HG02798 (cell line): ENCODE measurements around the gene TTLL5.

Experiments used
- ATAC-seq: cut with Tn5 transposase; IDR thresholded peaks from one replicate; pipeline ENCODE4 v1.9.1; 2021; ENCODE audit warnings: mild to moderate bottlenecking; ENCODE audit not compliant: unreplicated experiment, poor library complexity

TTLL5 gene

GRCh38 chr14:75660630-75661498 lies at the start of gene TTLL5, which contains the start of gene ERG28:
Gene TTLL5 (plus strand): TSS chr14:75661246. CDS start chr14:75663150, 1,904 bp downstream.
Gene ERG28 (minus strand): TSS chr14:75660876. CDS start chr14:75657502, 3,374 bp downstream.
- peak; percentile 98 for ATAC-seq

GRCh38 chr14:75612157-75612556 lies 48.9 kb upstream of the TTLL5 start:
- no peak for ATAC-seq

- no peak for ATAC-seq
These were observed 46.9 kb upstream of the TTLL5 start for GRCh38 chr14:75614179-75614578.

GRCh38 chr14:75615200-75615599 lies 45.8 kb upstream of the TTLL5 start:
- no peak for ATAC-seq

GRCh38 chr14:75619548-75619947 lies 41.5 kb upstream of the TTLL5 start:
- ATAC-seq: no peak

GRCh38 chr14:75625034-75625433 lies 36.0 kb upstream of the TTLL5 start:
- no peak for ATAC-seq

- ATAC-seq: no peak
These were observed 34.6 kb upstream of the TTLL5 start for GRCh38 chr14:75626396-75626795.

GRCh38 chr14:75626863-75627262 lies 34.2 kb upstream of the TTLL5 start:
- ATAC-seq: no peak

- ATAC-seq: no peak
These were observed 33.6 kb upstream of the TTLL5 start for GRCh38 chr14:75627406-75627805.

GRCh38 chr14:75628816-75629215 lies 32.2 kb upstream of the TTLL5 start:
- no peak for ATAC-seq

GRCh38 chr14:75630695-75631452 lies 30.2 kb upstream of the TTLL5 start:
- ATAC-seq: no peak

- ATAC-seq: no peak
These were observed 29.6 kb upstream of the TTLL5 start for GRCh38 chr14:75631453-75631831.

GRCh38 chr14:75634848-75635247 lies 26.2 kb upstream of the TTLL5 start:
- ATAC-seq: no peak

GRCh38 chr14:75636100-75636692 lies 24.9 kb upstream of the TTLL5 start:
- no peak for ATAC-seq

GRCh38 chr14:75640876-75641275 lies 20.2 kb upstream of the TTLL5 start:
- ATAC-seq: no peak

GRCh38 chr14:75643985-75644384 lies 17.1 kb upstream of the TTLL5 start:
- ATAC-seq: no peak

GRCh38 chr14:75645056-75645455 lies 16.0 kb upstream of the TTLL5 start:
- no peak for ATAC-seq

- ATAC-seq: no peak
These were observed 14.3 kb upstream of the TTLL5 start for GRCh38 chr14:75646762-75647161.

- no peak for ATAC-seq
These were observed 13.4 kb upstream of the TTLL5 start for GRCh38 chr14:75647640-75648039.

GRCh38 chr14:75648066-75648838 lies 12.8 kb upstream of the TTLL5 start:
- no peak for ATAC-seq
